Measurements from ENCODE around the gene HINT3.
"Not testable (repeated sequence)": the region's sequence is repeated elsewhere in the genome, so short reads cannot be mapped to it uniquely, and the experiment has no call there.

The HINT3 gene

DNA sequence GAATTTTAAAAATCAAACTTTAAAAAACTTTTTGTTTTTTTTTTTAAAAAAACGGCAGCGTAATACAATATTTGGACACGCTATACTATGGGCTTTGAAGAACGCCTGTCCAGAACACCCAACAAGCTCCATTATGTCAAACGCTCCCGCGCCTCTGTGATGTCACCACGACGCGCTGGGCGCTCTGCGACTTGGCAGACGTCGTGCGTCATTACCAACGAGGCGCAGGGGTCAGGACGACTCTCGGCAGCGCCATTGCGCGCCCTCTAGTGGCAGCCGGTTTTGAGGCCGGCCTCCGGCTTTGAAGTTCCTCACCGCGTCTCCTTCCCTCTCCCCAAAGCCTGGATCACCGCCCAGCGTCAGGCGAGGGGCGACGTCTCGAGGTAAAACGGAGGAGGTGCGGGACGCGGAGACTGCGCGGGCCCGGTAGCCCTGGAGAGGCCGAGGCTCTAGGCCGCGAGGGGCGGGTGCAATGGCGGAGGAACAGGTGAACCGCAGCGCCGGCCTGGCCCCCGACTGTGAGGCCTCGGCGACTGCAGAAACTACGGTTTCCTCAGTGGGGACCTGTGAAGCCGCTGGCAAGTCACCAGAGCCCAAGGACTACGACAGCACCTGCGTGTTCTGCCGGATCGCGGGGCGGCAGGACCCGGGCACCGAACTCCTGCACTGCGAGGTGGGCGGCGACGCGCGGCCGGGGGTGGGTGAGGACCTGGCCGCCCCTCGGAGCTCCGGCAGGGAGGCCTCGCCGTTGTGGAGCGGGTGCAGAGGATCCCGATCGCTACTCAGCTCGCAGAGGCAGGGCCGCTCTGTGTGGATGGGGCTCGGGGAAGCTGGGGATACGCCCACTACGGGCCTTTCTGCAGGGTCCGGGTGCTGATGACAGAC, at the start of gene HINT3:
Gene HINT3, plus strand, starts transcription at position 265 of the 885 bp plus-strand sequence. Its CDS starts 208 bp downstream, at position 473.
- H3K9me3 ChIP-seq (ENCODE audit: low read length) = no peaks in the 10 kb centered on the region
- H3K4me3 ChIP-seq (ENCODE audit: low read depth in 1 of 2, low read length in 2 of 2) = peak within 1 kb of the TSS; percentile 78 to 93
- H3K4me1 ChIP-seq (ENCODE audit: insufficient read depth, low read length) = peaks cover 20% of the 10 kb centered on the region
- H3K9ac ChIP-seq (ENCODE audit: low read length) = peak within 1 kb of the TSS; percentile 73
- peak within 1 kb of the TSS; percentile 97 for H3K27ac ChIP-seq (ENCODE audit: low read depth, low read length)
- no peaks in the 10 kb centered on the region for H3K36me3 ChIP-seq (ENCODE audit: insufficient read depth, low read length)
- H3K27me3 ChIP-seq (ENCODE audit: control insufficient read depth in 1 of 2, insufficient read depth in 2 of 2, low read length in 2 of 2) = no peaks in the 10 kb centered on the region

DNA sequence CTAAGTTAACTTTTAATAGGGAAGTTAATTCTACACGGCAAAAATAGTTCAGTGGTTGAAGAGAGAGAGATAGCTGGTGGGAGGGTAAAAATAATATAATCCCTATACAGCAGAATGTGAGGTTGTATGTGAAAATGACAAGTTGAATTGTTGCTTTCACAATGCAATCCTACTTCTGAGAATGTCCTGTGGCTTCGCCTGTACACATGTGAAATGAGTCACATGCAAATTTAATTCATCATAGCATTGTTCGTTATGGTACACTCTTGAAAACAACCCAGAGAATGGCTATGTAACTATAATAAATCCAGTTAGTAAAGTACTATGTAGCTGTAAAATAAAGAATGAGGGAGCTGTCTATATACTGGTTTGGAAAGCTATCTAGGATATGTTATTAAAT, 46.0 kb upstream of the HINT3 start:
- Histone ChIP-seq H3K4me3 (ENCODE audit: low read depth in 1 of 2, low read length in 2 of 2) (no peak overlapping the region), H3K4me1 (ENCODE audit: insufficient read depth, low read length) (no peaks in the 10 kb centered on the region), H3K9me3 (ENCODE audit: low read length) (no peaks in the 10 kb centered on the region), H3K36me3 (ENCODE audit: insufficient read depth, low read length) (no peaks in the 10 kb centered on the region), H3K9ac (ENCODE audit: low read length) (no peak overlapping the region), H3K27ac (ENCODE audit: low read depth, low read length) (no peak overlapping the region), H3K27me3 (ENCODE audit: control insufficient read depth in 1 of 2, insufficient read depth in 2 of 2, low read length in 2 of 2) (no peaks in the 10 kb centered on the region)

DNA sequence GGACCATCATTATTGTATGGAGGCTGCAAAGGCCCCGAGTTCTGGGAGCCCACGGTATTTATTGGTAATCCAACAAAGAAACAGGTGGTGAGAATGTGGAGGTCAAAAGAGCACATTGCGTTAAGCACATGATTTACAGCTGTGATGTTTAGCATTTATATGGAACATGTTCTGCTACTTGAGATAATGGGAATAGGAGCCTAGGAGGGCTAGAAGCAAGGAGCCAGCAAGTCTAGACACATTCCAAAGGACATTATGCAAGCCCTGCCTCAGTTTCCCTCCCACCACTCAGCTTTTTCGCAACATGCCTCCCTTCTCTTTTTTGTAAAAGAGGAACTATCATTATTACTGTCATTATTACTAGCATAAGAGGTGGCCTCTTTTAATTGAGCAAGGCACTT, 45.5 kb upstream of the HINT3 start:
- not testable (repeated sequence) for H3K9me3 ChIP-seq (ENCODE audit: low read length); H3K4me1 ChIP-seq (ENCODE audit: insufficient read depth, low read length); H3K9ac ChIP-seq (ENCODE audit: low read length); H3K27ac ChIP-seq (ENCODE audit: low read depth, low read length); H3K27me3 ChIP-seq (ENCODE audit: control insufficient read depth in 1 of 2, insufficient read depth in 2 of 2, low read length in 2 of 2); H3K36me3 ChIP-seq (ENCODE audit: insufficient read depth, low read length); H3K4me3 ChIP-seq (ENCODE audit: low read depth in 1 of 2, low read length in 2 of 2)

DNA sequence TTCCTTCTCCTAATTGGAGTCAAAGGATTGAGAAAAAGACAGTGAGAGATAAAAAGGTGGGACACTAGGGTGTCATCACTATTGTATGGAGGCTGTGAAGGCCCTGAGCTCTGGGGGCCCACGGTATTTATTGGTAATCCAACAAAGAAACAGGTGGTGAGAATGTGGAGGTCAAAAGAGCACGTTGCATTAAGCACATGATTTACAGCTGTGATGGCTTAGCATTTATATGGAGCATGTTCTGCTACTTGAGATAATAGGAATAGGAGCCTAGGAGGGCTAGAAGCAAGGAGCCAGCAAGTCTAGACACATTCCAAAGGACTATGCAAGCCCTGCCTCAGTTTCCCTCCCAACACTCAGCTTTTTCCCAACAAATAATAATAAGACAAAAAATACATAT, 44.1 kb upstream of the HINT3 start:
- H3K9ac ChIP-seq (ENCODE audit: low read length); H3K27ac ChIP-seq (ENCODE audit: low read depth, low read length); H3K4me3 ChIP-seq (ENCODE audit: low read depth in 1 of 2, low read length in 2 of 2); H3K4me1 ChIP-seq (ENCODE audit: insufficient read depth, low read length); H3K27me3 ChIP-seq (ENCODE audit: control insufficient read depth in 1 of 2, insufficient read depth in 2 of 2, low read length in 2 of 2); H3K9me3 ChIP-seq (ENCODE audit: low read length): not testable (repeated sequence)
- H3K36me3 ChIP-seq (ENCODE audit: insufficient read depth, low read length) = peaks cover 15% of the 10 kb centered on the region

DNA sequence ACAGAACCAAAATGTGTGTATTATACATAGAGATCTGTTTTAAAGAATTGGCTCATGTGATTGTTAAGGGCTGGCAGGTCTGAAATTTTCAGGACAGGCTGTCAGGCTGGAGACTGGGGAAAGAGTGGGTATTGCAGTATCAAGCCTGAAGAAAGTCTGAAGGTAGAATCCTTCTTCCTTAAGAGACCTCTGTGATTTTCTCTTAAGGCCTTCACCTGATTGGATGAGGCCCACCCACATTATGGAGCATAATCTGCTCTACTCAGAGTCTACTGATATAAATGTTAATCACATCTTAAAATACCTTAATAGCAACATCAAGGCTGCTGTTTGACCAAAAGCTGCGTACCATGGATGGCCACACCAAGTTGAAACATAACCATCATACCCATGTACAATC, 43.4 kb upstream of the HINT3 start:
- Histone ChIP-seq H3K9ac (ENCODE audit: low read length) (no peak overlapping the region), H3K27me3 (ENCODE audit: control insufficient read depth in 1 of 2, insufficient read depth in 2 of 2, low read length in 2 of 2) (no peaks in the 10 kb centered on the region), H3K27ac (ENCODE audit: low read depth, low read length) (no peak overlapping the region)

DNA sequence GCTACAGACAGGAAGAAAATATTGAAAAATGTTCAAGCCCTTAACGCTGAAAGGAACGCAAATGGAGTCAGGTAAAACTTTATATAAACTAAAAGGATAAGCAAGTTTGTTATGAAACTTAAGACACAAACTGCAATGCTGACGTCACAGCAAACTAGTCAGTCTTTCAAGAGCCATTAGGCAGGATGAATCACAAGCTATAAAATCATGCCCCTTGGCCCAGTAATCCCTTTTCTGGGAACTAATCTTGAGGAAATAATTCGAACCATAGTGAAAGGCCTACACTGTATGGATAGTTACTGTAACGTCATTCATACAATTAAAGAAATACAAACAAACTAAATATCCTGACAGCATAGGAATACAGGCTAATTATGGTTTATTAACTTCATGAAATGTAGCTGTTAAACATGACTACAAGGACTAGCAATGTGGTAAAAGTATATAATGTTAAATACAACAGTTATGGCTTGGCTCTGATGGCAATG, 42.7 kb upstream of the HINT3 start:
- no peak overlapping the region for H3K27ac ChIP-seq (ENCODE audit: low read depth, low read length)
- H3K4me1 ChIP-seq (ENCODE audit: insufficient read depth, low read length) = no peaks in the 10 kb centered on the region

More for the DNA sequence above, 43.4 kb upstream of the HINT3 start:
- H3K36me3 ChIP-seq (ENCODE audit: insufficient read depth, low read length) = peaks cover 17% of the 10 kb centered on the region
- no peaks in the 10 kb centered on the region for H3K4me1 ChIP-seq (ENCODE audit: insufficient read depth, low read length)
- no peak overlapping the region for H3K4me3 ChIP-seq (ENCODE audit: low read depth in 1 of 2, low read length in 2 of 2)
- H3K9me3 ChIP-seq (ENCODE audit: low read length) = no peaks in the 10 kb centered on the region

DNA sequence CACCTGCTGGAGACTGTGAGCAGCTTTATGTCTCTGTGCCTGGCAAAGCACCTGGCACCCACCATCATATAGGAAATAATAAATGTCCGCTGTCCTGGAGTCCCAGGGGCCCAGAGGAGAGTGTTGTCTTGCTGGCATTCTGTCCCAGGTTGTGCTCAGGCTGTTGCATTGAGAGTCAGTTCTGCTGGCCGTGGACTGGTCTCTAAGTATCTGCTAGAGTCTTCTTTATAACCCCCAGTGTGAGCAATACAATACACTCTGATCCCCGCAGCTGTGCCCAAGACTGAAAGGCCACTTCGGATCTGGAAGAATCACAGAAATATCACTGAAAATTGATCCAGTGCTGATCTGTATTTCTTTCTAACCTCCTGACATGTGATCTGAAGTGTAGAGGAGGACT, 38.3 kb upstream of the HINT3 start:
- Histone ChIP-seq H3K4me1 (ENCODE audit: insufficient read depth, low read length) (no peaks in the 10 kb centered on the region), H3K9ac (ENCODE audit: low read length) (no peak overlapping the region), H3K27ac (ENCODE audit: low read depth, low read length) (no peak overlapping the region), H3K27me3 (ENCODE audit: control insufficient read depth in 1 of 2, insufficient read depth in 2 of 2, low read length in 2 of 2) (no peaks in the 10 kb centered on the region), H3K9me3 (ENCODE audit: low read length) (no peaks in the 10 kb centered on the region), H3K36me3 (ENCODE audit: insufficient read depth, low read length) (peaks cover 28% of the 10 kb centered on the region), H3K4me3 (ENCODE audit: low read depth in 1 of 2, low read length in 2 of 2) (no peak overlapping the region)

More for the DNA sequence above, 42.7 kb upstream of the HINT3 start:
- no peaks in the 10 kb centered on the region for H3K9me3 ChIP-seq (ENCODE audit: low read length)
- H3K27me3 ChIP-seq (ENCODE audit: control insufficient read depth in 1 of 2, insufficient read depth in 2 of 2, low read length in 2 of 2) = no peaks in the 10 kb centered on the region
- H3K4me3 ChIP-seq (ENCODE audit: low read depth in 1 of 2, low read length in 2 of 2) = no peak overlapping the region
- no peak overlapping the region for H3K9ac ChIP-seq (ENCODE audit: low read length)
- peaks cover 17% of the 10 kb centered on the region for H3K36me3 ChIP-seq (ENCODE audit: insufficient read depth, low read length)

DNA sequence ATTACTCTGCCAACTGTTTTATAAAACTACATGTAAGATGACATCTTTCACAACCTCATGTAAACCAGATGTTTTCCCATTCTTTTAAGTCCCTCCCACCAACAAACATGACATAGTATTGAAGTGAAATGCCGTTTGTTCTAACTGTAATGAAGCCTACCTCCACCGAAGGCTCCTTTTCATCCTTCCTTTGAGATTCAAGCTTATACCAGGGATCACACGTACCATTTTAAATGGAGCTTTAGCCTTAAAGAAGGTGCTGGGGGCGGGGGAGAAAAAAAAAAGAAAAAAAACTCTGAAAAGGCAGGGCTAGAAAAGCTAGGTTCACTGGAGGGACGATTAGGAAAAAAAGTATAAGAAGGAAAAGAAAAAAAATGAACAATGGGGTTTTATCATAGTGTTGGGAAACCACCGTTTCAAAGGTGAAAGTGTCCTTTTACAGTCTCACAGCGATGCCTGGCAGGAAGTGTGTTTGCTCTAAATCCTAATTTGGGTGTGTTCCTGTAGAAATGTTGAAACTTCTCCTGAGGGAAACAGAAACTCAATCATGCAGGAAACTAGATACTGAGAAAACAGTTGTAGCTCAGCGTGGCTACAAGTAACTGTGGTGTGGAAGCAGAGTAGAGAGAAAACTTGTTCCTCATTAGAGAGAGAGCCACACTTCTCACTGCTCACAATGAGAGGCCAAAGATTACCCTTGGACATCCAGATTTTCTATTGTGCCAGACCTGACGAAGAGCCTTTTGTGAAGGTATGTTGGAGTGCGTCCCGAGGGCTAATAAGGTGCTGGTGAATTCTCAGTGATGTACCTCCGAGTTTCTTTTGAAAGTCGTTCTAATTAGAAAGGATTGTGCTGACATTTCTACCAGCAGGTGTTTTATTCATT, 37.6 kb upstream of the HINT3 start:
- H3K4me1 ChIP-seq (ENCODE audit: insufficient read depth, low read length) = no peaks in the 10 kb centered on the region
- peak overlapping the region; percentile 60 for H3K27ac ChIP-seq (ENCODE audit: low read depth, low read length)
- H3K9me3 ChIP-seq (ENCODE audit: low read length) = no peaks in the 10 kb centered on the region
- H3K9ac ChIP-seq (ENCODE audit: low read length) = no peak overlapping the region
- peak overlapping the region in 1 of 2 donors; percentile 32 for H3K4me3 ChIP-seq (ENCODE audit: low read depth in 1 of 2, low read length in 2 of 2)
- no peaks in the 10 kb centered on the region for H3K27me3 ChIP-seq (ENCODE audit: control insufficient read depth in 1 of 2, insufficient read depth in 2 of 2, low read length in 2 of 2)
- H3K36me3 ChIP-seq (ENCODE audit: insufficient read depth, low read length) = peaks cover 34% of the 10 kb centered on the region

DNA sequence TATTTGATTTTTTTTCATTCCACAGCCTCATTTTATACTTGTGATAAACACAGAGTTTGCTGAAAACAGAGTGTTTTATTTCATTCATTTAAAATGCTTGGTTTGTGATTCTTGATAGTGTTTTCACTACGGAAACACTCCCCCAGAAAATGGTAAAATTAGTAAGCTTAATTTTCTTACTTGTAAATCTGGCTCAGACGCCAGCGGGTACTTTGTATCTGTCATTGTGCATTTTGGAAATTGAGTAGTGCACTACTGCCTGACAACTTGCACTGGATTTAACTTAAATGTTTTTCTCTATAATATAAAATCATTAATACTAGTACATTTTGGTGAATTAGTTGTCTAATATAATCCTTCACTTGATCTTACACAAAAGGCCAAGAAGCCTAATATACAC, 37.0 kb upstream of the HINT3 start:
- H3K36me3 ChIP-seq (ENCODE audit: insufficient read depth, low read length) = peaks cover 38% of the 10 kb centered on the region
- no peaks in the 10 kb centered on the region for H3K4me1 ChIP-seq (ENCODE audit: insufficient read depth, low read length)
- H3K27ac ChIP-seq (ENCODE audit: low read depth, low read length) = no peak overlapping the region
- no peaks in the 10 kb centered on the region for H3K9me3 ChIP-seq (ENCODE audit: low read length)
- no peak overlapping the region for H3K9ac ChIP-seq (ENCODE audit: low read length)
- H3K4me3 ChIP-seq (ENCODE audit: low read depth in 1 of 2, low read length in 2 of 2) = peak overlapping the region in 1 of 2 donors; percentile 32
- no peaks in the 10 kb centered on the region for H3K27me3 ChIP-seq (ENCODE audit: control insufficient read depth in 1 of 2, insufficient read depth in 2 of 2, low read length in 2 of 2)

DNA sequence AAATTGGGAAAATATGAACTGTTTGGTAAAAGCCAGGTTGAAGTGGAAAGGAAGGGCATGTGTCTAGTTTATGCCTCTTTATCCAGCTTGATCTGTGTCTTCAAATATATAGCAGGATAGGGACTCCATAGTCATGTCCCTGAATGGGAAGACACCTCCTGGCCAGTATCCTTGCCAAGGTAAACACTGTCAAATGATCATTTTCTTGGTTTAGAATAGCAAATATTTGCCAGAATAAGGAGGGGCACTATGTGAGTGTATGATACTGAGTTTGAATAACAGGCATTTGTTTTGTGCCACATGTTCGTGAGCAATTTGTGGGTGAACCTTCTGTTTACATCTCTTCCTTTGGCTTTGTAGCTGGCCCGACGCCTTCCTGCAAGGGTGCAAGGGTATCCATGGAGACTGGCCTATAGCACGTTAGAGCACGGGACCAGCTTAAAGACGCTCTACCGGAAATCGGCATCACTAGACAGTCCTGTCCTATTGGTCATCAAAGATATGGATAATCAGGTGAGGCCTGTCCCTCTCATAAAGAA, 34.2 kb upstream of the HINT3 start:
- Histone ChIP-seq H3K27me3 (ENCODE audit: control insufficient read depth in 1 of 2, insufficient read depth in 2 of 2, low read length in 2 of 2) (no peaks in the 10 kb centered on the region), H3K27ac (ENCODE audit: low read depth, low read length) (no peak overlapping the region), H3K4me1 (ENCODE audit: insufficient read depth, low read length) (no peaks in the 10 kb centered on the region), H3K9me3 (ENCODE audit: low read length) (no peaks in the 10 kb centered on the region), H3K4me3 (ENCODE audit: low read depth in 1 of 2, low read length in 2 of 2) (no peak overlapping the region), H3K9ac (ENCODE audit: low read length) (no peak overlapping the region), H3K36me3 (ENCODE audit: insufficient read depth, low read length) (peaks cover 23% of the 10 kb centered on the region)

DNA sequence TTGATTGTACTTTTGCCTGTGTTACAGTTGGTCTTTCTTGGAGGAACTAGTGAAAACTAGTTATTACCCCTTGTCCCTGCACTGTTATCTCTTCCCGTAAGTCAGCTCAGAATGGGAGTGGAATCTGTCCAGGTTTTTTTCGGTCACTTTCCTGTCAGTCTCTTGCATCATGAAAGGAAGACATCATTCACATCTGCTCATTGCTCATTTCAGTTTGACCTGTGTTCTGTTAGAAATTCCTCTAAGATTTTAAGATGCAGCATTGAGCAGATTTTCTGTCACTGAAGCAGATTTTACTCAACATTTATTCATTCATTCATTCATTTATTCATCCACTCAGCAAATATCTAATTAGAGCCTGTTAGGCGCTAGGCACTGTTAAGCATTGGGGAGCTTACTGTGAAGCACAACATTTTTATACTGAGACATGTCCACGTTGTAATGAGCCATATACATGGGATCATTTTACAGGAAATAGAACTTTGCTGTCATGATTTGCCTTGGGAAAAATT, 33.1 kb upstream of the HINT3 start:
- Histone ChIP-seq H3K9me3 (ENCODE audit: low read length) (no peaks in the 10 kb centered on the region), H3K27ac (ENCODE audit: low read depth, low read length) (no peak overlapping the region), H3K27me3 (ENCODE audit: control insufficient read depth in 1 of 2, insufficient read depth in 2 of 2, low read length in 2 of 2) (no peaks in the 10 kb centered on the region), H3K36me3 (ENCODE audit: insufficient read depth, low read length) (peaks cover 24% of the 10 kb centered on the region), H3K4me1 (ENCODE audit: insufficient read depth, low read length) (no peaks in the 10 kb centered on the region), H3K9ac (ENCODE audit: low read length) (no peak overlapping the region), H3K4me3 (ENCODE audit: low read depth in 1 of 2, low read length in 2 of 2) (no peak overlapping the region)
